Body of pancreas (tissue), 4 donors: ENCODE measurements around the gene MYO15B. TPM values are rescaled to one million over a fixed set of nuclear protein-coding genes. Genes with fewer than 3 reads are reported as not detected.

ENCODE experiments used
- ATAC-seq: fragments of 150-250 bp; one replicate; pipeline ENCODE4 v1.9.1; 2016
- DNase-seq, 4 donors: peaks; one replicate each; pipeline ENCODE4 v3.0.0-alpha.2; 2019
- H3K27ac ChIP-seq, 4 donors: fragments of 200-600 bp; sonication (generic); 1 replicate in 3 of 4; 2 replicates in 1 of 4; pipeline versions ENCODE4 v1.5.1 to v1.6.1; 2016 to 2019; ENCODE audit warnings: mild to moderate bottlenecking in 1 of 4, mixed read lengths in 1 of 4, moderate library complexity in 1 of 4
- H3K27me3 ChIP-seq, 2 donors: fragments of 200-600 bp; sonication (generic); one replicate each; pipeline ENCODE4 v1.6.0; 2016; ENCODE audit warnings: mild to moderate bottlenecking in 1 of 2
- H3K36me3 ChIP-seq, 2 donors: fragments of 200-600 bp; sonication (generic); replicated peaks in 1 of 2; 2 replicates each; pipeline ENCODE4 v1.5.1; 2016; ENCODE audit warnings: low read depth in 2 of 2; ENCODE audit not compliant: insufficient read depth in 1 of 2
- H3K4me1 ChIP-seq: fragments of 200-600 bp; sonication (generic); one replicate; pipeline ENCODE4 v1.6.0; 2016
- H3K4me3 ChIP-seq, 2 donors: fragments of 200-600 bp; sonication (generic); 1 replicate in 1 of 2; 2 replicates in 1 of 2; pipeline ENCODE4 v1.5.1; 2016 to 2019
- H3K9me3 ChIP-seq, 3 donors: fragments of 200-600 bp; sonication (generic); 1 replicate in 2 of 3; 2 replicates in 1 of 3; pipeline ENCODE4 v1.5.1; 2016
- POLR2A ChIP-seq, 3 donors: fragments of 450-650 bp; IDR thresholded peaks; one replicate each; pipeline ENCODE4 v1.6.1; 2016; ENCODE audit warnings: antibody characterized with exemption in 3 of 3, mild to moderate bottlenecking in 2 of 3
- WGBS, 2 donors: methylation state at CpG; one replicate each; pipeline ENCODE4 v1.1.5; 2017; 5-methylcytosine and 5-hydroxymethylcytosine counted together
- intact Hi-C: fragments of 100-400 bp; cut with DNase I; formaldehyde crosslinking; loops from one replicate; pipeline ENCODE4 v1.15.1; 2023
- total RNA-seq, 2 donors: library from RNA; depleted of rRNA; stranded (reverse); fragments of >200 nt; gene quantifications; one replicate each; pipeline ENCODE4 v1.1.0, GENCODE V29; 2016
- TF ChIP-seq, protein P1 (sequence below), 7 experiments: fragments of 450-650 bp in 4 of 7; fragments of 200-600 bp in 3 of 7; sonication (generic) in 3 of 7; IDR thresholded peaks; one replicate each; pipeline ENCODE4 v1.5.1; 2016 to 2019; ENCODE audit warnings: antibody characterized with exemption in 7 of 7

The MYO15B gene
- total RNA-seq, 2 donors from 2014 or later: 61.2 to 183 TPM

GRCh38 chr17:75564195-75564594 is 23.4 kb upstream of the MYO15B start:
- H3K27me3 ChIP-seq: no peaks in the 10 kb centered on the region
- no peaks in the 10 kb centered on the region for H3K9me3 ChIP-seq
- peaks cover 10% of the 10 kb centered on the region for H3K4me1 ChIP-seq
- DNase-seq (no peak), ATAC-seq (no peak)
- no peak overlapping the region for H3K27ac ChIP-seq
- WGBS, 2 donors: 89 to 97% methylated on average over 5 to 11 of the region's 11 CpGs
- no peak for TF ChIP-seq POLR2A (IDR thresholded peaks at IDR 0.05)
- TF ChIP-seq, protein P1, sequence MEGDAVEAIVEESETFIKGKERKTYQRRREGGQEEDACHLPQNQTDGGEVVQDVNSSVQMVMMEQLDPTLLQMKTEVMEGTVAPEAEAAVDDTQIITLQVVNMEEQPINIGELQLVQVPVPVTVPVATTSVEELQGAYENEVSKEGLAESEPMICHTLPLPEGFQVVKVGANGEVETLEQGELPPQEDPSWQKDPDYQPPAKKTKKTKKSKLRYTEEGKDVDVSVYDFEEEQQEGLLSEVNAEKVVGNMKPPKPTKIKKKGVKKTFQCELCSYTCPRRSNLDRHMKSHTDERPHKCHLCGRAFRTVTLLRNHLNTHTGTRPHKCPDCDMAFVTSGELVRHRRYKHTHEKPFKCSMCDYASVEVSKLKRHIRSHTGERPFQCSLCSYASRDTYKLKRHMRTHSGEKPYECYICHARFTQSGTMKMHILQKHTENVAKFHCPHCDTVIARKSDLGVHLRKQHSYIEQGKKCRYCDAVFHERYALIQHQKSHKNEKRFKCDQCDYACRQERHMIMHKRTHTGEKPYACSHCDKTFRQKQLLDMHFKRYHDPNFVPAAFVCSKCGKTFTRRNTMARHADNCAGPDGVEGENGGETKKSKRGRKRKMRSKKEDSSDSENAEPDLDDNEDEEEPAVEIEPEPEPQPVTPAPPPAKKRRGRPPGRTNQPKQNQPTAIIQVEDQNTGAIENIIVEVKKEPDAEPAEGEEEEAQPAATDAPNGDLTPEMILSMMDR (IDR thresholded peaks at IDR 0.05): no peak
- intact Hi-C loops: no loop called here
- H3K36me3 ChIP-seq: peaks cover 29 to 41% of the 10 kb centered on the region in 2 donors
- H3K4me3 ChIP-seq: no peak overlapping the region

- ATAC-seq (no peak), DNase-seq (no peak)
- intact Hi-C loops: no loop called here
- WGBS, 2 donors: 87 to 90% methylated on average over 6 to 7 of the region's 7 CpGs
- no peak overlapping the region for H3K4me3 ChIP-seq
- no peak for TF ChIP-seq POLR2A (IDR thresholded peaks at IDR 0.05)
- TF ChIP-seq, protein P1 (IDR thresholded peaks at IDR 0.05): no peak
- H3K27ac ChIP-seq: no peak overlapping the region
- H3K36me3 ChIP-seq: peaks cover 32 to 41% of the 10 kb centered on the region in 2 donors
- no peaks in the 10 kb centered on the region for H3K9me3 ChIP-seq
- peaks cover 1% of the 10 kb centered on the region for H3K4me1 ChIP-seq
- no peaks in the 10 kb centered on the region for H3K27me3 ChIP-seq
These were observed 22.5 kb upstream of the MYO15B start for GRCh38 chr17:75565066-75565465.

DNA sequence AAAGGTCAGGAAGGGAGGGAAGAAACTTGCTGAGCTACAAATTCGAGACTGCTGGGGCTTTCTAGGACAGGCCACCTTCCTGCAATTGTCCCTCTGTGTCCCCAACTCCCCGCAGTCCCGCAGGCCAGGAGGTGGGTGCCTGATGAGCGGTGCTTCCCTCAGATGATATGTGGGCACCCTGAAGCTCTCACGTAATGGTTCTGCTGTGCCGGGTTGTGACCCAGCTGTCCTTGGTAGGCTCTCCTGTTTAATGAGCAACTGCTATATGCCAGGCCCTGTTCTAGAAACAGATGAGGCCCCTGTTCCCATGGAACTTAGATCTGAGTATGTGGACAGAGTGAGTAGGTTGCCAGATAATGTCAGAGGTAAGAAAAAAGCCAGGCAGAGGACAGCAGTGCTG is 22.0 kb upstream of the MYO15B start:
- ATAC-seq (no peak), DNase-seq (no peak)
- Histone ChIP-seq H3K4me1 (no peaks in the 10 kb centered on the region), H3K27me3 (no peaks in the 10 kb centered on the region), H3K36me3 (peaks cover 38 to 47% of the 10 kb centered on the region in 2 donors), H3K4me3 (no peak overlapping the region), H3K9me3 (no peaks in the 10 kb centered on the region), H3K27ac (no peak overlapping the region)
- no peak for TF ChIP-seq POLR2A (IDR thresholded peaks at IDR 0.05)
- TF ChIP-seq, protein P1 (IDR thresholded peaks at IDR 0.05): no peak
- WGBS, 2 donors: 83 to 91% methylated on average over 6 of the region's 6 CpGs
- intact Hi-C loops: no loop called here

DNA sequence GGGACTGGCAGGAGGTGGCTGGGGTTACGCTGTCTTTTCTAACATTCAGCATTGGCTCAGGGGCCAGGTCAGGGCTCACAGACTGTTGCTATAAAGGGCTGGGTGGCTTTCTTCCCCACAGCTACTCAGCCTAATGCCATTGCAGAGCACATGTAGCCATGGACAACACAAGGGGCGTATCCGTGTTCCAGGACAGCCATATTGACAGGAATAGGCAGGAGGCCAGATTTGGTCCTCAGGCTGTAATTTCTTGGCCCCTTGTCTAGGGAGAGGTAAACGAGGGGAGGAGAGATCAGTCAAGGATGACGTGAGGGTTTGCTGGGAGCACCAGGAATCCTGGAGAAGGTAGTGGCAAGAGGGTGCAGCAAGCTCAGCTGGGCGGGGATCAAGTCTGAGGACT is 21.2 kb upstream of the MYO15B start:
- DNase-seq: no peak
- no peaks in the 10 kb centered on the region for H3K27me3 ChIP-seq
- ATAC-seq: no peak
- no peak overlapping the region for H3K27ac ChIP-seq
- intact Hi-C loops: no loop called here
- no peak overlapping the region for H3K4me3 ChIP-seq
- H3K9me3 ChIP-seq: no peaks in the 10 kb centered on the region
- peaks cover 43 to 51% of the 10 kb centered on the region in 2 donors for H3K36me3 ChIP-seq
- TF ChIP-seq POLR2A (IDR thresholded peaks at IDR 0.05): no peak
- TF ChIP-seq, protein P1 (IDR thresholded peaks at IDR 0.05): no peak
- 78 to 85% methylated on average over 6 of the region's 6 CpGs for WGBS, 2 donors
- H3K4me1 ChIP-seq: no peaks in the 10 kb centered on the region

DNA sequence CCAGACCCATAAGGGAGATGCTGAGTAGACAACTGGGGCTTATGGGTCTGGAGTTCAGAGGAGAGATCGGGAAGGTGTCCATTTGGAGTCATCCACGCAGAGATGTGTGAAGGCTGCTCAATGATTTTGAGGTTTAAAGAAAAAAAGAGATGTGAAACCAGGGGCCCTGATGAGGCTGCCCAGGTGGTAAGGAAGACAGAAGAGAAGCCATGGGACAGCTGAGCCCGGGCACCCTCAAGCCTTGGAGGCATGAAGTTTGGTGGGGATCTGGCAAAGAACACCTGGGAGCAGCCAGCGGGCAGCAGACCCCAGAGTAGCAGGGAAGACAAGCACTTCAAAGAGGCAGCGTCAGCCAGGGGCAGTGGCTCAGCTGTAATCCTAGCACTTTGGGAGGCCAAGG is 20.8 kb upstream of the MYO15B start:
- DNase-seq (no peak), ATAC-seq (no peak)
- H3K4me3 ChIP-seq: no peak overlapping the region
- H3K27ac ChIP-seq: no peak overlapping the region
- 71 to 88% methylated on average over 4 to 5 of the region's 5 CpGs for WGBS, 2 donors
- no peaks in the 10 kb centered on the region for H3K4me1 ChIP-seq
- TF ChIP-seq POLR2A (IDR thresholded peaks at IDR 0.05): no peak
- TF ChIP-seq, protein P1 (IDR thresholded peaks at IDR 0.05): no peak
- H3K36me3 ChIP-seq: peaks cover 43 to 51% of the 10 kb centered on the region in 2 donors
- intact Hi-C loops: no loop called here
- H3K27me3 ChIP-seq: no peaks in the 10 kb centered on the region
- no peaks in the 10 kb centered on the region for H3K9me3 ChIP-seq
